ENCODE data around the gene CWC15. TPM values are rescaled to one million over a fixed set of nuclear protein-coding genes. Genes with fewer than 3 reads are reported as not detected.
"Not testable (repeated sequence)": the region's sequence is repeated elsewhere in the genome, so short reads cannot be mapped to it uniquely, and the experiment has no call there.

CWC15 gene
- total and polyA plus RNA-seq, 2 of the 13 experiments (the other 11 are each of a cell fraction or from before 2014, with no cell fraction given): 27.6 to 61.2 TPM

DNA sequence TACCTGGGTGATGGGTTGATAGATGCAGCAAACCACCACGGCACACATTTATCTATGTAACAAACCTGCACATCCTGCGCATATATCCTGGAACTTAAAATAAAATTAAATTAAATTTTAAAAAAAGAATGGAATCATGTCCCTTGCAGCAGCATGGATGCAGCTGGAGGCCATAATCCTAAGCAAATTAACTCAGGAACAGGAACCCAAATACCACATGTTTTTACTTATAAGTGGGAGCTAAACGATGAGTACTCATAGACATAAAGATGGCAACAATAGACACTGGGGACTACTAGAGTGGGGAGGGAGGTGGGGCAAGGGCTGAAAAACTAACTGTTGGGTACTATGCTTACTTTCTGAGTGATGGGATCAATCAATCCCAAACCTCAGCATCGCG, 40.9 kb downstream of the CWC15 start:
- TF ChIP-seq TFAP4 (IDR thresholded peaks at IDR 0.05; ENCODE audit: borderline replicate concordance, low read depth) (no peak), SIN3A (IDR thresholded peaks at IDR 0.05; ENCODE audit: borderline replicate concordance, low read depth, low read length) (no peak), GPBP1L1 (CRISPR knock-in tag; IDR thresholded peaks at IDR 0.05) (no peak), STAT5B (CRISPR knock-in tag; IDR thresholded peaks at IDR 0.05) (no peak)
- TF ChIP-seq, protein P1, sequence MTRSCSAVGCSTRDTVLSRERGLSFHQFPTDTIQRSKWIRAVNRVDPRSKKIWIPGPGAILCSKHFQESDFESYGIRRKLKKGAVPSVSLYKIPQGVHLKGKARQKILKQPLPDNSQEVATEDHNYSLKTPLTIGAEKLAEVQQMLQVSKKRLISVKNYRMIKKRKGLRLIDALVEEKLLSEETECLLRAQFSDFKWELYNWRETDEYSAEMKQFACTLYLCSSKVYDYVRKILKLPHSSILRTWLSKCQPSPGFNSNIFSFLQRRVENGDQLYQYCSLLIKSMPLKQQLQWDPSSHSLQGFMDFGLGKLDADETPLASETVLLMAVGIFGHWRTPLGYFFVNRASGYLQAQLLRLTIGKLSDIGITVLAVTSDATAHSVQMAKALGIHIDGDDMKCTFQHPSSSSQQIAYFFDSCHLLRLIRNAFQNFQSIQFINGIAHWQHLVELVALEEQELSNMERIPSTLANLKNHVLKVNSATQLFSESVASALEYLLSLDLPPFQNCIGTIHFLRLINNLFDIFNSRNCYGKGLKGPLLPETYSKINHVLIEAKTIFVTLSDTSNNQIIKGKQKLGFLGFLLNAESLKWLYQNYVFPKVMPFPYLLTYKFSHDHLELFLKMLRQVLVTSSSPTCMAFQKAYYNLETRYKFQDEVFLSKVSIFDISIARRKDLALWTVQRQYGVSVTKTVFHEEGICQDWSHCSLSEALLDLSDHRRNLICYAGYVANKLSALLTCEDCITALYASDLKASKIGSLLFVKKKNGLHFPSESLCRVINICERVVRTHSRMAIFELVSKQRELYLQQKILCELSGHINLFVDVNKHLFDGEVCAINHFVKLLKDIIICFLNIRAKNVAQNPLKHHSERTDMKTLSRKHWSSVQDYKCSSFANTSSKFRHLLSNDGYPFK (CRISPR knock-in tag; IDR thresholded peaks at IDR 0.05; ENCODE audit: borderline replicate concordance): no peak
- FAIRE-seq (no peak), ATAC-seq (no peak), DNase-seq (ENCODE audit: low spot score) (no peak)
- H3K27ac ChIP-seq (ENCODE audit: extremely low read length, insufficient read depth, low read length): no peak overlapping the region
- BruUV-seq (replicated peaks): no TSS peak
- H2AFZ ChIP-seq (ENCODE audit: low read length): no peak overlapping the region
- H3K4me3 ChIP-seq (replicated peaks in 1 of 3; ENCODE audit: insufficient read depth in 1 of 3, low read depth in 2 of 3, low read length in 3 of 3): no peak overlapping the region
- no peak overlapping the region for H3K4me2 ChIP-seq (ENCODE audit: low read depth, low read length)
- ChIA-PET CTCF (ENCODE audit: low intra/inter-chr PET ratio, low total read pairs) (no interaction called here), POLR2A (no interaction called here)
- no peaks in the 10 kb centered on the region for H3K36me3 ChIP-seq (replicated peaks in 1 of 2; ENCODE audit: control insufficient read depth in 1 of 2, insufficient read depth in 2 of 2, low read length in 2 of 2)
- H3K9me3 ChIP-seq (ENCODE audit: low read length): no peaks in the 10 kb centered on the region
- no peaks in the 10 kb centered on the region for H3K4me1 ChIP-seq (ENCODE audit: insufficient read depth, low read length)
- intact Hi-C loops (cut with micrococcal nuclease; ENCODE audit: unreplicated experiment) (no loop called here), in situ Hi-C loops (cut with HindIII; ENCODE audit: extremely low pct_ligation_motif_present, low pct_unique_long_range_greater_than_20kb) (no loop called here)
- 66% methylated on average over 5 of the region's 5 CpGs for WGBS (ENCODE audit: low lambda C conversion rate)
- 0 out of 5 replicates have a peak, but pooled peaks cover 0 to 3% of the 10 kb centered on the region in 2 experiments for H3K27me3 ChIP-seq (ENCODE audit: control insufficient read depth in 1 of 2, insufficient read depth in 2 of 2, low read length in 2 of 2)
- H3K79me2 ChIP-seq (ENCODE audit: insufficient read depth, low read length): no peaks in the 10 kb centered on the region
- no peak overlapping the region for H3K9ac ChIP-seq (ENCODE audit: insufficient read depth, low read depth, low read length)
- H4K20me1 ChIP-seq (ENCODE audit: insufficient read depth, low read length): no peaks in the 10 kb centered on the region

- BruUV-seq (replicated peaks); H3K9me3 ChIP-seq (ENCODE audit: low read length); DNase-seq (ENCODE audit: low spot score); H3K4me2 ChIP-seq (ENCODE audit: low read depth, low read length); FAIRE-seq; H3K4me1 ChIP-seq (ENCODE audit: insufficient read depth, low read length); H3K27ac ChIP-seq (ENCODE audit: extremely low read length, insufficient read depth, low read length); H3K36me3 ChIP-seq (replicated peaks in 1 of 2; ENCODE audit: control insufficient read depth in 1 of 2, insufficient read depth in 2 of 2, low read length in 2 of 2); intact Hi-C loops (cut with micrococcal nuclease; ENCODE audit: unreplicated experiment); H2AFZ ChIP-seq (ENCODE audit: low read length); H3K4me3 ChIP-seq (replicated peaks in 1 of 3; ENCODE audit: insufficient read depth in 1 of 3, low read depth in 2 of 3, low read length in 3 of 3); H3K27me3 ChIP-seq (ENCODE audit: control insufficient read depth in 1 of 2, insufficient read depth in 2 of 2, low read length in 2 of 2); H3K79me2 ChIP-seq (ENCODE audit: insufficient read depth, low read length); in situ Hi-C loops (cut with HindIII; ENCODE audit: extremely low pct_ligation_motif_present, low pct_unique_long_range_greater_than_20kb); H4K20me1 ChIP-seq (ENCODE audit: insufficient read depth, low read length); ATAC-seq; H3K9ac ChIP-seq (ENCODE audit: insufficient read depth, low read depth, low read length); POLR2A ChIA-PET; CTCF ChIA-PET (ENCODE audit: low intra/inter-chr PET ratio, low total read pairs): not testable (repeated sequence)
These were observed 41.3 kb downstream of the CWC15 start for GRCh38 chr11:94932072-94932471.
